ACC112 (cell line): ENCODE results near the gene KAT6B.

ENCODE experiments used
- H2AFZ ChIP-seq: fragments of 200-600 bp; sonication (generic); one replicate; pipeline ENCODE4 v1.6.0; 2017; ENCODE audit warnings: antibody characterized with exemption, low read length; ENCODE audit not compliant: unreplicated experiment
- H3K27ac ChIP-seq: fragments of 200-600 bp; sonication (generic); 2 replicates; pipeline ENCODE4 v1.5.1; 2014; ENCODE audit warnings: low read depth, mild to moderate bottlenecking, antibody characterized with exemption, low read length, moderate library complexity
- H3K27me3 ChIP-seq: fragments of 200-600 bp; sonication (generic); 2 replicates; pipeline ENCODE4 v1.6.1; 2014; ENCODE audit warnings: mild to moderate bottlenecking, antibody characterized with exemption, low read length, moderate library complexity, mixed read lengths; ENCODE audit not compliant: insufficient read depth
- H3K36me3 ChIP-seq: fragments of 200-600 bp; sonication (generic); 2 replicates; pipeline ENCODE4 v1.6.1; 2016; ENCODE audit warnings: mild to moderate bottlenecking, antibody characterized with exemption, low read length, moderate library complexity, mixed read lengths; ENCODE audit not compliant: insufficient read depth
- H3K4me1 ChIP-seq: fragments of 200-600 bp; sonication (generic); one replicate; pipeline ENCODE4 v1.6.1; 2016; ENCODE audit warnings: low read length, mixed read lengths; ENCODE audit not compliant: insufficient read depth, unreplicated experiment, control insufficient read depth
- H3K4me3 ChIP-seq: fragments of 200-600 bp; sonication (generic); 2 replicates; pipeline ENCODE4 v1.5.1; 2014; ENCODE audit warnings: mild to moderate bottlenecking, low read depth, low read length
- H3K79me2 ChIP-seq: fragments of 200-600 bp; sonication (generic); one replicate; pipeline ENCODE4 v1.6.0; 2016; ENCODE audit warnings: low read length; ENCODE audit not compliant: control insufficient read depth, unreplicated experiment, insufficient read depth

KAT6B gene

DNA sequence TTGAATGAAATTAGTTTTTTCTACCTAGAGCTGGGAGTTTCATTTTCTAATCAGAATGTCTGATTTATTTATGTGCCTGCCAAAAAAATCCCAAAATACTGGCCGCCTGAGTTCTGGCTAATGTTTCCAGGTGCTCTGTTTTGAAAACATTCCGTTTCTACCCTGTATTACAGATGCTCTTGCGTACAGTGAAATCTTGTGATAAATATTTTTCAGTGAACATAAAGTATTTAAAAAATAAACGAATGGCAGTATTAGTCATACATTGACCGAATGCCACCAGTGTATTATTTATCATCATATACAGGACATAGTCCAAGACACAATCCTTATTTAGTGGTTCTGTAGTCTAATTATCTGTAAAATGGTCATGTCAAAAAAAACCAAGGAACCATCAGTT lies 102.8 kb downstream of the KAT6B start:
- Histone ChIP-seq H3K27ac (peak overlapping the region; percentile 81), H3K79me2 (peaks cover 27% of the 10 kb centered on the region), H3K36me3 (no peaks in the 10 kb centered on the region), H2AFZ (peak overlapping the region; percentile 44), H3K4me1 (peaks cover 34% of the 10 kb centered on the region), H3K4me3 (peak overlapping the region; percentile 55), H3K27me3 (no peaks in the 10 kb centered on the region)

DNA sequence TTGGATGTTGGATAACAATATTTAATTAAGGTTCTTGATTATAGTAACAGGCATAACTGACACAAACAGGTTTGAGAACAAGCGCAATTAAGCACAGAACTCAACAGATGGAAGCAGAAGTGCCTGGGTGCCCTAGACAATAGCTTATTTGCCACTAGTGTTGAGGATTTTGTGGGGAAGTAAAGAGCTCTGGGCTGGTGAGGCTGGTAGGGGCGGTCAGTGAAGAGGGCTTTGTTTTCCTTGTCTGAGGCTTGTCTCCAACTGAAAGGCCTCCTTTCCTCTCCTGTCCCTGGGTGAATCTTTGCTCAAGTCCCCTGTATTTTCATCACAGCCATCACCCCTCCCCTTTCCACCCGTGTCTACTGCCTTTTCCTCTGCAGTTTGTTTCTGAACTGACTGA lies 104.6 kb downstream of the KAT6B start:
- peaks cover 23% of the 10 kb centered on the region for H3K79me2 ChIP-seq
- H3K4me1 ChIP-seq, result peaks cover 25% of the 10 kb centered on the region
- H3K27ac ChIP-seq, result no peak overlapping the region
- H3K4me3 ChIP-seq, result no peak overlapping the region
- no peaks in the 10 kb centered on the region for H3K27me3 ChIP-seq
- H3K36me3 ChIP-seq, result no peaks in the 10 kb centered on the region
- no peak overlapping the region for H2AFZ ChIP-seq

DNA sequence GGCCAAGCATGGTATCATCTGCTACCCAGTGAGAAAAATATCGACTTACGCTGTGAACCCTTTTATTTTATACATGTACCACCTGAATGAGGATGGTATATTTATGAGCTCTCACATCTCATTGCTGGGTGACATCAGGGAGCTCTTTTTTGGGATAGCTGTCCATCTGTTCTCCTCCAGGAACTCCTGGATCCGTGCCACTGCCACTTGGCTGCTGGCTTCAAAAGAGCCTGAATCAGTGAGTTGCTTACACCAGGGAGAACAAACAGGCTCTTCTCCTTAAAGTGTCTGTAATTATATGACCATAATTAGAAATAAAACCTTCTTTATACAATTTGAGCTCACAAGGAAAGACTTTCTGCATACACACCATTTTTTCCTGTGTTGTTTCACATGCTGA lies 106.2 kb downstream of the KAT6B start:
- H3K27ac ChIP-seq, result no peak overlapping the region
- H3K4me1 ChIP-seq, result peaks cover 29% of the 10 kb centered on the region
- no peaks in the 10 kb centered on the region for H3K36me3 ChIP-seq
- no peak overlapping the region for H2AFZ ChIP-seq
- H3K79me2 ChIP-seq, result peaks cover 15% of the 10 kb centered on the region
- no peaks in the 10 kb centered on the region for H3K27me3 ChIP-seq
- no peak overlapping the region for H3K4me3 ChIP-seq

DNA sequence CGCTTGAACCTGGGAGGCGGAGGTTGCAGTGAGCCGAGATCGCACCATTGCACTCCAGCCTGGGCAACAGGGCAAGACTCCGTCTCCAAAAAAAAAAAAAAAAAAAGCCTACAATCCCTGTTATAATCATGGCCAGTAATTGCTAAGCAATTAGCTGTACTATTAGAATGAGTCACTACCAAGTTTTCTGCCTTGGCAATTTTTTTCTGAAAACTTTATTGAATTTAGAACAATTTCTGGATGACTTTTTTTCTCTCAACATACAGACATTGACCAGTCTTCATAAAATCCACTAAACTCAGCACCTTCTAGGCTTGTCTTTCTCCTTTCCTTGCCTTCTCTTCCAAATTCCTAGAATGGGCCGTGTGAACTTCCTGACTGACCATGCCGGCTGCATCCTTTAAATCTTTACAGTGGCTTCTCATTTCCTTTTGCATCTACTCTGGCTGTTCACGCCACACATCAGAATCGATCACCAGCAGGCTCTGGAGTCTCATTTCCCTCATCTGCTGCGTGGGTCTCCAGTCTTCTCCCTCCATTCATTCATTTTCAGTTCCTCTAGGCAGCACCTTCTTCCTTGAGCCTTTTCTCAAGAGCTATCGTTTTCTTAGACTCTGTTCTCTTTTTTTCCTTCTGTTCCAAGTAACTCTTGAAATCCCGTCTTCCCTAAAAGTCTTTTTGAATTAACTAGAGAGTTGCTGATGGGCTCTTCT lies 107.9 kb downstream of the KAT6B start:
- Histone ChIP-seq H3K79me2 (peaks cover 21% of the 10 kb centered on the region), H3K27ac (no peak overlapping the region), H2AFZ (no peak overlapping the region), H3K4me1 (peaks cover 18% of the 10 kb centered on the region), H3K27me3 (no peaks in the 10 kb centered on the region), H3K36me3 (no peaks in the 10 kb centered on the region), H3K4me3 (no peak overlapping the region)

DNA sequence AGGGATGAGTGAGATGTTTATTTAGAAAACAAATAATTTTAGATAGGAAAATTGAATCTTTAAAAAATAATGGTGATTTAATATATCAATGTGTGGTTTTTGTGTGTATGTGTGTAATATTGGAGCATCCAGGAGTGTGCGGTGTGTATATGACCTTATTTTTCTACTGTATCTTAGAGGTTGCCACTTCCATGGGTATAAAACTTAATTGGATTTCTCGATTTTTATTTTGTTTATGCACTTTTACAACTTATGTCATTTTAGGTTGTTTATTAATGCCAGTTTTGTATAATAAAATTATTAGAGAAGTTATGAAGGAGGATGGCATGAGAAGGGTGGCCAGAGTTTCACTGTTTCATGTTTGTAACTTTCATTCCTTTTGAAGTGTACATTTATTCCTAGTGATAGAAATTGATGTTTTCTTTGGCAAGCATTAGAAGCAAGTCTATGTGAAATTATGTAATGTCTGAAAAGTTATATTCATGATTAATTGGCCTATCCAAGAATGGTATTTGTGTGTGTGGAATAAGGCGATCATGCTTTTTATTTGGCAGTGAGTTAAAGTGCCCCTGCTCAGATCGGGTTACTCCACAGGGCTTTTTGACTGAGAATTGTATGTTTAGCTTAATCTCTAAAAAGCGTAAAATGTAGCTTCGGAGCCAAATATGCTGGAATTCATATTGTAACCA lies 110.3 kb downstream of the KAT6B start:
- peaks cover 19% of the 10 kb centered on the region for H3K4me1 ChIP-seq
- H2AFZ ChIP-seq, result no peak overlapping the region
- H3K79me2 ChIP-seq, result peaks cover 23% of the 10 kb centered on the region
- no peaks in the 10 kb centered on the region for H3K27me3 ChIP-seq
- H3K4me3 ChIP-seq, result peak overlapping the region; percentile 3; the same call in 1 of the 2 replicates
- no peaks in the 10 kb centered on the region for H3K36me3 ChIP-seq
- no peak overlapping the region for H3K27ac ChIP-seq

DNA sequence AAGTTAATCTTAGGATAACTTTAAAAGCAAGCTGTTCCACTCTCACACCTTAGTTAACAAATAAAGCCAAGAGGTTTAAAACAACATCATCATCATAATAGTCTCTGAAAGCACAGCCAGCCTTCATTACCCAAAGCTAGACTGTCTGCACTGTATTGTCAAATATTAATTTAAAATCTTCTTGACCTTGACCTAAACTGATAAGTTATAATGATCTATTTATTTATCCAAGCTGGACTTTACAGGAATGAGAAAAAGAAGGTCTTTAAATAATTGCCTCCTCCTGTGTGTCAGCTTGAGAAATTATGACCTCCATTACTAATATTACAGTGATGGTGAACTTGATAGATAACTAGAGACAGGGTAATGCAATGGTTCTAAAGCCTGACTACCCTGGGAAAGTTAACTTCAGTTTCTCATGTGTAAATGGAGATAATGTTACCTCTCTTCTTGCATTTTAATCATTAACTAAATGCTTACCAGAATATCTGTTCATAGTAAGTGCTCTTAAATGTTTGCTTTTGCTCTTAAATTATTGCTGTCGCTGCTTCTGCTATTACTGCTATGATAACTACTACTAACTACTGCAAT lies 111.0 kb downstream of the KAT6B start:
- H2AFZ ChIP-seq, result no peak overlapping the region
- H3K4me3 ChIP-seq, result peak overlapping the region; percentile 3; the same call in 1 of the 2 replicates
- no peak overlapping the region for H3K27ac ChIP-seq
- H3K36me3 ChIP-seq, result no peaks in the 10 kb centered on the region
- H3K79me2 ChIP-seq, result peaks cover 20% of the 10 kb centered on the region
- H3K4me1 ChIP-seq, result peaks cover 19% of the 10 kb centered on the region
- H3K27me3 ChIP-seq, result no peaks in the 10 kb centered on the region

DNA sequence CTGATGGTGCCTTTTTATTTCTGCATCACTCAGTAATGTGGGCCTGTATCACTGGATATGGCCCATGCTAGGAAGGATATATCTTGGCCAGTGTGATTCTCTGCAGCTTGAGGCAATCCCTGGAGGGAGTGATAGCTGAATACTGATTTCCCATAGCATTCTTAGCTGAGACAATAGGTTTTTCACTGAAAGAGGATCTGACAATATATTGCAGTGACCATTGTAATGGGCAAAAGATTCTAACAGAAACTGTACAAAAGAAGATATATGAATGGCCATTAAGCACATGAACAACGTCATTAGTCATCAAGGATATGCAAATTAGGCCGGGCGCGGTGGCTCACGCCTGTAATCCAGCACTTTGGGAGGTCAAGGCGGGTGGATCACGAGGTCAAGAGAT lies 117.8 kb downstream of the KAT6B start:
- Histone ChIP-seq H3K27ac (no peak overlapping the region), H3K4me3 (no peak overlapping the region), H3K4me1 (peaks cover 21% of the 10 kb centered on the region), H2AFZ (no peak overlapping the region), H3K36me3 (no peaks in the 10 kb centered on the region), H3K79me2 (peaks cover 15% of the 10 kb centered on the region), H3K27me3 (no peaks in the 10 kb centered on the region)

DNA sequence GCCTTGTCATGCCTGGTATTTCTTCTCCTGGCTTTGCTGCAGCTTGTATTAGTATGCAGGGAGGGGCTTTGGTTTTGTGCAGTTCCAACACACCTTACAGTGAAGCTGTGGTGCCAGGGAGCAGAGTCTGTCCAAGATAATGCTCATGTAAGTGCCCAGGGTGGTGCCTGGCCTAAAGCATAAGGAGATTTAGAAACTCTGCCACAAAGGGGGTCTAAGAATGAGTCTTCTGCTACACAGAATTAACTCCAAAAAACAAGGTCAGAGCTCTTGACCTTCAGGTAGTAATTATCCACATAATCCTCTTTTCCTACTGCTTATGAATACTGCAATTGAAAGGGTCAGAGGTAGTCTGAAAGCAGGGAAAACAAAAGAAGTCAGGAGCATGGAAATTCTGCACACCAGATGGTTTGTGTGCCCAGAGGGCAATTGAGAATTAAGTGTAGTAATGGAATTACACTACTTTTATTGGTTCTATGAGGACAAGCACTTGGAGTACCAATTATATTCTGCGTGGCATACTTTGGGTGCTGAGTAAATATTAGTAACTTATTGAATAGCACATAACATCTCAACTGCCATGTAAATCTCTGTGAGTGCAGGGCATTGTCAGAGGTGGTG lies 121.5 kb downstream of the KAT6B start:
- Histone ChIP-seq H3K4me1 (peaks cover 29% of the 10 kb centered on the region), H3K27me3 (no peaks in the 10 kb centered on the region), H3K79me2 (peaks cover 10% of the 10 kb centered on the region), H3K4me3 (no peak overlapping the region), H2AFZ (no peak overlapping the region), H3K36me3 (no peaks in the 10 kb centered on the region), H3K27ac (no peak overlapping the region)

DNA sequence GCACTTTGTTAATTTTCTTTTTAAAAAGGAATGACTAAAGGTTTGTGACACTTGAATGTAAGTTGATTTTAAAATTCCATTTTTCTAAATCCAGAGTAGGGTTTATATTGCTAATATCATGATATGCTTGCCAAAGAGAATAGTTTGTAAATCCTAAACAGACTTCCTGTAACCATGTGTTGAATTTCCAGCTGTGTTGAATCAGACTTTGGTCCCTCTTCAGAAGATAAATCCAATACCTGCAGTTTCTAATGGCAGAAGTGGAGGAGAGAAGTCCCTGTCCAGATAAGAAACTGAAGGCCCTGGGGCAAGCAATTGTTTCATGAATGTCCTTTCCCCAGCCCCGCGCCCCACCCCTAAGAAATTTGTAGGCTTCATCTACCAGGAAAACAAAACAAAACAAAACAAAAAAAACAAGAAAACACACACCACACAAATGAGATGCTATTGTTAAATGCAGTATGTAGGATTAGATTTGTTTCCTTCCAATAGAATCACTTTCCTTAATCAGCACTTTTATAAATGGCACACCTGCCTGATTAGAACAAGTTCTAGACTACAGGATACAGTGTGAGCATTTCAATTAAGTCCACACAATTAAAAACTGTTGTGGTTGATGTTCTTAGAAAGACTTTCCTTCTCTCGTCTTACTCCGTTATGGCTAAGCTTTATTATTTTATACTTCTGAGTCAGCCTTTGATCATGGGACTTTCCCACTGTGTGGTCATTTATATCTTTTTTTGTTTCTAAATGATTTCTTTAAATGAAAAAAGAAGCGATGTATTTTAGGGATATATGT lies 122.8 kb downstream of the KAT6B start:
- peak overlapping the region; percentile 50 for H3K4me3 ChIP-seq
- peaks cover 36% of the 10 kb centered on the region for H3K4me1 ChIP-seq
- H2AFZ ChIP-seq, result no peak overlapping the region
- H3K79me2 ChIP-seq, result peaks cover 7% of the 10 kb centered on the region
- no peaks in the 10 kb centered on the region for H3K36me3 ChIP-seq
- peak overlapping the region; percentile 50 for H3K27ac ChIP-seq
- no peaks in the 10 kb centered on the region for H3K27me3 ChIP-seq
